OCI-LY1 (cell line): ENCODE measurements around the gene RAB9B.

Experiments used
- H2AFZ ChIP-seq: fragments of 200-600 bp; sonication (generic), shearing (Covaris generic); 2 replicates; pipeline ENCODE4 v1.6.0; 2014; ENCODE audit warnings: antibody characterized with exemption, mild to moderate bottlenecking, low read length
- H3F3A ChIP-seq: fragments of 200-600 bp; sonication (generic), shearing (Covaris generic); 2 replicates; pipeline ENCODE4 v1.6.0; 2014; ENCODE audit warnings: mild to moderate bottlenecking, antibody characterized with exemption, low read length, moderate library complexity; ENCODE audit not compliant: insufficient read depth
- H3K27ac ChIP-seq: fragments of 200-600 bp; sonication (generic); 2 replicates; pipeline ENCODE4 v1.5.1; 2014; ENCODE audit warnings: low read length, mixed run types, mild to moderate bottlenecking, low read depth; ENCODE audit not compliant: poor library complexity, severe bottlenecking
- H3K27me3 ChIP-seq: fragments of 200-600 bp; sonication (generic); 2 replicates; pipeline ENCODE4 v1.6.0; 2014; ENCODE audit warnings: antibody characterized with exemption, mild to moderate bottlenecking, low read length, moderate library complexity; ENCODE audit not compliant: insufficient read depth
- H3K36me3 ChIP-seq: fragments of 200-600 bp; sonication (generic); 2 replicates; pipeline ENCODE4 v1.6.1; 2014; ENCODE audit warnings: mild to moderate bottlenecking, antibody characterized with exemption, low read length, moderate library complexity, mixed read lengths; ENCODE audit not compliant: insufficient read depth
- H3K4me1 ChIP-seq: fragments of 200-600 bp; sonication (generic); 2 replicates; pipeline ENCODE4 v1.5.1; 2014; ENCODE audit warnings: mild to moderate bottlenecking, low read length, moderate library complexity; ENCODE audit not compliant: insufficient read depth, severe bottlenecking
- H3K4me2 ChIP-seq: fragments of 200-600 bp; sonication (generic), shearing (Covaris generic); 2 replicates; pipeline ENCODE4 v1.6.1; 2014; ENCODE audit warnings: low read length
- H3K4me3 ChIP-seq: fragments of 200-600 bp; sonication (generic); 2 replicates; pipeline ENCODE4 v1.5.1; 2014; ENCODE audit warnings: low read length, low read depth, mild to moderate bottlenecking, mixed read lengths; ENCODE audit not compliant: poor library complexity, severe bottlenecking
- H3K79me2 ChIP-seq: fragments of 200-600 bp; shearing (Covaris generic); 2 replicates; pipeline ENCODE4 v1.6.1; 2016; ENCODE audit warnings: mixed run types, low read length, mixed read lengths; ENCODE audit not compliant: insufficient read depth
- H3K9ac ChIP-seq: fragments of 200-600 bp; sonication (generic), shearing (Covaris generic); 2 replicates; pipeline ENCODE4 v1.6.1; 2014; ENCODE audit warnings: mild to moderate bottlenecking, low read length, mixed read lengths
- H3K9me2 ChIP-seq: fragments of 200-600 bp; sonication (generic), shearing (Covaris generic); 2 replicates; pipeline ENCODE4 v1.6.1; 2014; ENCODE audit warnings: low read depth, mild to moderate bottlenecking, low read length, mixed read lengths
- H3K9me3 ChIP-seq: fragments of 200-600 bp; shearing (Covaris generic); 2 replicates; pipeline ENCODE4 v1.6.1; 2014; ENCODE audit warnings: low read length, mixed read lengths
- H4K20me1 ChIP-seq: fragments of 200-600 bp; sonication (generic), shearing (Covaris generic); 2 replicates; pipeline ENCODE4 v1.6.0; 2016; ENCODE audit warnings: mild to moderate bottlenecking, low read length; ENCODE audit not compliant: insufficient read depth
- EZH2 ChIP-seq: fragments of 200-600 bp; sonication (generic), shearing (Covaris generic); IDR thresholded peaks from 2 replicates; pipeline ENCODE4 v1.8.0; 2017; ENCODE audit warnings: borderline replicate concordance, mixed run types, mild to moderate bottlenecking, antibody characterized with exemption, low read length, moderate library complexity, mixed read lengths
- TF ChIP-seq, protein P1 (sequence below): fragments of 200-600 bp; sonication (generic), shearing (Covaris generic); IDR thresholded peaks from 2 replicates; pipeline ENCODE4 v1.5.1; 2017; ENCODE audit warnings: mild to moderate bottlenecking, antibody characterized with exemption, low read length, moderate library complexity, mixed read lengths

RAB9B gene

DNA sequence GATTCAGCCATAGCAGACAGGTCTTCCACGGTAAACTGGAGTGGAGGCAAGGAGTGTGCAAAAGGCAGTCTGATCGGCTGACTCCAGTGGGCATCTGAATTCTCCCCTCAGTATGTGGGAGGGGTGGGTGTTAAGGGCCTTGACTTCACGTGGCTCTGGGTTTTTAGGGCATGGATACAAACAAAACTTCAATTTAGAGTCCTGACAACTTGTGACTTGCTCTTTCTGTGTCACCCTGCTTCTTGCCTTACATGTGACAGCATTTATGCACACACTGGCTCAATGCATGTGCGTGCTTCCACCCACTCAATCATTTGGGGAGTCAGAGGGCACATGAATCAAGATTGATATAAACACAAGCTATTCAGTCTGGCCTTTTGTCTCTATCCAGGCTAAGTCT, 37.9 kb downstream of the RAB9B start:
- Histone ChIP-seq H3K4me2 (no peak overlapping the region), H3K27ac (no peak overlapping the region), H3K79me2 (no peaks in the 10 kb centered on the region), H3K4me3 (no peak overlapping the region), H4K20me1 (no peaks in the 10 kb centered on the region), H3K9ac (no peak overlapping the region), H3K9me3 (no peaks in the 10 kb centered on the region), H3F3A (no peaks in the 10 kb centered on the region), H2AFZ (no peak overlapping the region), H3K36me3 (no peaks in the 10 kb centered on the region), H3K27me3 (no peaks in the 10 kb centered on the region), H3K9me2 (no peaks in the 10 kb centered on the region), H3K4me1 (no peaks in the 10 kb centered on the region)
- TF ChIP-seq EZH2, result no peak
- TF ChIP-seq, protein P1, sequence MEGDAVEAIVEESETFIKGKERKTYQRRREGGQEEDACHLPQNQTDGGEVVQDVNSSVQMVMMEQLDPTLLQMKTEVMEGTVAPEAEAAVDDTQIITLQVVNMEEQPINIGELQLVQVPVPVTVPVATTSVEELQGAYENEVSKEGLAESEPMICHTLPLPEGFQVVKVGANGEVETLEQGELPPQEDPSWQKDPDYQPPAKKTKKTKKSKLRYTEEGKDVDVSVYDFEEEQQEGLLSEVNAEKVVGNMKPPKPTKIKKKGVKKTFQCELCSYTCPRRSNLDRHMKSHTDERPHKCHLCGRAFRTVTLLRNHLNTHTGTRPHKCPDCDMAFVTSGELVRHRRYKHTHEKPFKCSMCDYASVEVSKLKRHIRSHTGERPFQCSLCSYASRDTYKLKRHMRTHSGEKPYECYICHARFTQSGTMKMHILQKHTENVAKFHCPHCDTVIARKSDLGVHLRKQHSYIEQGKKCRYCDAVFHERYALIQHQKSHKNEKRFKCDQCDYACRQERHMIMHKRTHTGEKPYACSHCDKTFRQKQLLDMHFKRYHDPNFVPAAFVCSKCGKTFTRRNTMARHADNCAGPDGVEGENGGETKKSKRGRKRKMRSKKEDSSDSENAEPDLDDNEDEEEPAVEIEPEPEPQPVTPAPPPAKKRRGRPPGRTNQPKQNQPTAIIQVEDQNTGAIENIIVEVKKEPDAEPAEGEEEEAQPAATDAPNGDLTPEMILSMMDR, result no peak

DNA sequence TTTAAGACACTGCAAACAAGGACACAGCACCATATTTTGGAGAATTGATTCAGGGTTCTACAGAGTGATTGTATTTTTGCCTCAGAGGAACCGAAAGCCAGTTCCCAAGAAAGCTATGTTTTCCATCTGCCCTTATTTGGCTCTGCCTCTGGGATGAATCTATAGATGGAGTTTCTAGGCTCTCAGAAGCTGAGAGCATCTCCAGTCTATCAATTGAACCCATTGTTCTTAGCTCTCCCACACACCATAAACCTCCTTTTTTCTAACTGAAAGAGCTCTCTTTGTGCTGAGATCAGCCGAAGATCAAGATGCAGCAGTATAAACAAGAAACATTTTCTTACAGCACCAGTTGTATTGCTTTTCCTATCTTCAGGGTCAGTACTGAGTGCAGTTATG, 38.5 kb downstream of the RAB9B start:
- H3K9me3 ChIP-seq, result no peaks in the 10 kb centered on the region
- H3K4me2 ChIP-seq, result no peak overlapping the region
- TF ChIP-seq EZH2, result no peak
- TF ChIP-seq, protein P1, result no peak
- no peak overlapping the region for H3K4me3 ChIP-seq
- no peaks in the 10 kb centered on the region for H4K20me1 ChIP-seq
- no peaks in the 10 kb centered on the region for H3K36me3 ChIP-seq
- no peaks in the 10 kb centered on the region for H3F3A ChIP-seq
- H3K9me2 ChIP-seq, result no peaks in the 10 kb centered on the region
- H3K9ac ChIP-seq, result no peak overlapping the region
- no peaks in the 10 kb centered on the region for H3K79me2 ChIP-seq
- H3K4me1 ChIP-seq, result no peaks in the 10 kb centered on the region
- no peak overlapping the region for H3K27ac ChIP-seq
- no peak overlapping the region for H2AFZ ChIP-seq
- H3K27me3 ChIP-seq, result no peaks in the 10 kb centered on the region

DNA sequence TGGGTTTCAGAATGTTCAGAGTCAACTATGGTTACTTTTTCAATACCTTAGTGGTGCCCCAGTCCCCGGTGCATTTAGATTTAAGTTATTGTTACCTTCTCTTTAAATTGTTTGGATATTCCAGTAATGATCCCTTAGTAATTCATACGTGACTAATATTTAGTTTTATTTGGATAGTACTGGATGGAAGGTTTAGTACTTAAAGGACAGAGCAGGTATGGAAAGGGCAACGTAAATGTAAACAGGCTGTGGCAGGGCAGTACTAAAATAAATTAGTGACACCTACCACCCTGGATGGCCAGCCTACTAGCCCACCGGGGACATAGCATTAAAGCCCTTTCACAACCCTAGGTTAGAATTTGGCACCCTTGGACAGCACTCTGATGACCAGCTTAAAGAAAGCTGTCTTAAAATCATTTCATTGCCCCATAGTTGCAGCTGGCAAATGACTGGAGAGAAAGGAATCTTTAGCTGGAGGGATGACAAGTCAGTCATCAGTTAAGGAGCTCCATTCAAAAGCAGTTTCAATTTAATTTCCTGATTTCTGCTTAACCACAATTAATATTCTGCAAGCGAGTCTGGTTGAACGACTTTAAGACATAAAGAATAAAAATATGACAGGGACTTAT, 39.0 kb downstream of the RAB9B start:
- no peak overlapping the region for H3K4me2 ChIP-seq
- no peak overlapping the region for H2AFZ ChIP-seq
- no peaks in the 10 kb centered on the region for H3K36me3 ChIP-seq
- H3K79me2 ChIP-seq, result no peaks in the 10 kb centered on the region
- H3K4me3 ChIP-seq, result no peak overlapping the region
- H3F3A ChIP-seq, result no peaks in the 10 kb centered on the region
- H3K27ac ChIP-seq, result no peak overlapping the region
- TF ChIP-seq, protein P1, result no peak
- no peak for TF ChIP-seq EZH2
- no peaks in the 10 kb centered on the region for H3K4me1 ChIP-seq
- H3K9me3 ChIP-seq, result no peaks in the 10 kb centered on the region
- no peaks in the 10 kb centered on the region for H3K9me2 ChIP-seq
- H3K27me3 ChIP-seq, result no peaks in the 10 kb centered on the region
- H4K20me1 ChIP-seq, result no peaks in the 10 kb centered on the region
- H3K9ac ChIP-seq, result no peak overlapping the region
